ENCODE measurements around the gene PHF21B.

The PHF21B gene

DNA sequence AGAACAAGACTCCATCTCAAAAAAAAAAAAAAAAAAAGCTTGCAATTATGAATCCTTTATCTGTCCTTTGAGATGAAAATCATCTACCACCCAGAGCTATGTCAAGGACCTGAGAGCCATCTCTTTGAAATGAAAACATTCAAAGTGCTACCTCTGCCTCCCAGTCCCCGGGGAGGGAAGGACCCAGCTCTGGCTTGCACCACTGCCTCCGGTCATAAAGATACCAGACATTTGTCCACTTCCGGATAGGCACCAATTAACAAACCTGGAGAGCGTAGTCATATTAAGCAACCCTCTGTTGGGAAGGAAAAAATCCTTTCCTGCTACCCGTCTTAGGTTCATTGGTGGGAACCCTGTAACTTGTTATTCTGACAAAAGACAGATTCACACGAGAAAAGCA lies 158.9 kb downstream of the PHF21B start:
- H3K27ac ChIP-seq: no peak overlapping the region
- TF ChIP-seq, protein P1, sequence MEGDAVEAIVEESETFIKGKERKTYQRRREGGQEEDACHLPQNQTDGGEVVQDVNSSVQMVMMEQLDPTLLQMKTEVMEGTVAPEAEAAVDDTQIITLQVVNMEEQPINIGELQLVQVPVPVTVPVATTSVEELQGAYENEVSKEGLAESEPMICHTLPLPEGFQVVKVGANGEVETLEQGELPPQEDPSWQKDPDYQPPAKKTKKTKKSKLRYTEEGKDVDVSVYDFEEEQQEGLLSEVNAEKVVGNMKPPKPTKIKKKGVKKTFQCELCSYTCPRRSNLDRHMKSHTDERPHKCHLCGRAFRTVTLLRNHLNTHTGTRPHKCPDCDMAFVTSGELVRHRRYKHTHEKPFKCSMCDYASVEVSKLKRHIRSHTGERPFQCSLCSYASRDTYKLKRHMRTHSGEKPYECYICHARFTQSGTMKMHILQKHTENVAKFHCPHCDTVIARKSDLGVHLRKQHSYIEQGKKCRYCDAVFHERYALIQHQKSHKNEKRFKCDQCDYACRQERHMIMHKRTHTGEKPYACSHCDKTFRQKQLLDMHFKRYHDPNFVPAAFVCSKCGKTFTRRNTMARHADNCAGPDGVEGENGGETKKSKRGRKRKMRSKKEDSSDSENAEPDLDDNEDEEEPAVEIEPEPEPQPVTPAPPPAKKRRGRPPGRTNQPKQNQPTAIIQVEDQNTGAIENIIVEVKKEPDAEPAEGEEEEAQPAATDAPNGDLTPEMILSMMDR (conservative IDR thresholded peaks at IDR 0.05): no peak
- TF ChIP-seq ZFX (IDR thresholded peaks at IDR 0.05): no peak

DNA sequence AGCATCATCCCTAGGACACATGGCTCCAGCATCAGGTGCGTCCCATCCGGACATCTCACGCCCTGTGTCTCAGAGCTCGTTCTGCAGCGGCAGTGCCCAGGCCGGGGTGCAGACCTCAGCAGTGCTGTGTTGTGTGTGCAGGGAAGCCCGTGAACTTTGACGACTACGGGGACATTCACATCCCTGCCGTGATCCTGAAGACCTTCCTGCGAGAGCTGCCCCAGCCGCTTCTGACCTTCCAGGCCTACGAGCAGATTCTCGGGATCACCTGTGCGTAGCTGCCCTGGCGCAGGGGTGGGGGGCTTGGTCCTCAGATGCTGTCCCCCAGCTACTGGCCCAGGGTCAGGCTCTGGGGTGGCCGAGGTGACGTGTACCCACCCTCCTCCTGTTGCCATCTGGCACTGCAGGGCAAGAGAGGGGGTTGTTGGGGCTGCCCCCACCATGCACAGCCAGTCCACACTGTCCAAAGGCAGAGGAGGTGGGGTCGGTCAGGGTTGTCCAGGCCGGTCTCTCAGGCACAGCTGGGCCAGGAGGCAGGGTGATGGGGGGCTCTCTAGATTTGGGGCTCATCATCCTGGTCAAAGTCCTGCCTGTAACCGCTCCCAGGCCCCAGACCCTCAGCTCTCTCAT lies 160.9 kb downstream of the PHF21B start:
- no peak overlapping the region for H3K27ac ChIP-seq
- TF ChIP-seq ZFX (IDR thresholded peaks at IDR 0.05): no peak
- TF ChIP-seq, protein P1 (conservative IDR thresholded peaks at IDR 0.05): no peak

DNA sequence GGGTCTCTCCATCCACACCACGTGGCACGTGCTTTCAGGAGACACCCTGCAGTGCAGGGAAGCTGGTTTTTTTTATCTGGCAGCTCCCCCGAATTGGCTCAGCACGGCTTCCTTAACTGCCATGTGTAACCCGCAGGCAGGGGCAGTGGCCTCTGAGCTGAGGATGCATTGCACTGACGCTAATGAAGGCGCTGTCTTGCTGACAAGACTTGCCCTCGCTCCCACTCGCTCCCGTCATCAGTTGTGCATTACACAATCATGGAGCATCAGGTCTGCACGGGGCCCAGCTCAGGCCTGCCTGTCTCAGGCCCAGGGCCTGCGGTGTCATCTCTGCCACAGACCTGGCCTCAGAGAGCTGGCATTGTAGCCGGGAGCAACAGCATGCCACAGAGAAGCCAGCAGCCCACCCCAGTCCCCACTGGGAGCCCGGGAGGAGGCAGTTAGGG lies 161.5 kb downstream of the PHF21B start:
- TF ChIP-seq ZFX (IDR thresholded peaks at IDR 0.05): no peak
- TF ChIP-seq, protein P1 (conservative IDR thresholded peaks at IDR 0.05): no peak

DNA sequence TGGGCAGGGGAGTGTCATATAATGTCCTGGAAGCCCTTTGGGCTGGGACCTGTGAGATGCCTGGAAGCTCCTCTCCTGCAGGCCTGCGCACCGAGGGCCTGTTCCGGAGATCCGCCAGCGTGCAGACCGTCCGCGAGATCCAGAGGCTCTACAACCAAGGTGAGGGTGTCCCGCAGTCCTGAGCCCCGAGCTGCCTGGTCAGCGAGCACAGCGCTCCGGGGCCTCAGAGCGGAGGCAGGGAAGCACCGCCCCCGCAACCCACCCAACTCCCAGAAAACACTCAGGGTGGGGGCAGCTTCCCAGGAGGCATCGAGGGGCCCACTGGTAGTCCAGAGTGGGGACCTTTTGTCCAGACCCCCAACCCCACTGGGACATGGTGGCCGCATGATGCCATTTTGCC lies 161.9 kb downstream of the PHF21B start:
- TF ChIP-seq, protein P1 (conservative IDR thresholded peaks at IDR 0.05): no peak
- no peak for TF ChIP-seq ZFX (IDR thresholded peaks at IDR 0.05)
- H3K27ac ChIP-seq: no peak overlapping the region

More for the DNA sequence above, 161.5 kb downstream of the PHF21B start:
- no peak overlapping the region for H3K27ac ChIP-seq

DNA sequence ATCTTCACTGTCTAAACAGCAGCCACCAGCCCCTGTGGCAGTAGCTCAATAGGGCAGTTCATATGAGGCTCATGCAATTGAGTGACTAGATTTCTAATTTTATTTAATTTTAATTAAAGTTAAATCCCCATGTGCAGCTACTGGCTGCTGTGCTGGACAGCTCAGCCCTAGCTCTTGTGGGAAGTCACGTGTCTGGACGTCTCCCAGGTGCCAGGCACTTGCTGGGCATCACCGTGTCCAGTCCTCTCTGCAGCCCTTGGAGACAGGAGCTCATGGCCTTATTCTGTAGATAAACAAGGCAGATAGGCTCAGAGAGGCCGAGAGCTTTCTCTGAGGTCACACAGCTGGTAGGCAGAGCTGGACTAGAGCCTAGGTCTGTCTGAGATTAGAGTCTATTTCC lies 162.4 kb downstream of the PHF21B start:
- TF ChIP-seq, protein P1 (conservative IDR thresholded peaks at IDR 0.05): no peak
- TF ChIP-seq ZFX (IDR thresholded peaks at IDR 0.05): no peak
- no peak overlapping the region for H3K27ac ChIP-seq

DNA sequence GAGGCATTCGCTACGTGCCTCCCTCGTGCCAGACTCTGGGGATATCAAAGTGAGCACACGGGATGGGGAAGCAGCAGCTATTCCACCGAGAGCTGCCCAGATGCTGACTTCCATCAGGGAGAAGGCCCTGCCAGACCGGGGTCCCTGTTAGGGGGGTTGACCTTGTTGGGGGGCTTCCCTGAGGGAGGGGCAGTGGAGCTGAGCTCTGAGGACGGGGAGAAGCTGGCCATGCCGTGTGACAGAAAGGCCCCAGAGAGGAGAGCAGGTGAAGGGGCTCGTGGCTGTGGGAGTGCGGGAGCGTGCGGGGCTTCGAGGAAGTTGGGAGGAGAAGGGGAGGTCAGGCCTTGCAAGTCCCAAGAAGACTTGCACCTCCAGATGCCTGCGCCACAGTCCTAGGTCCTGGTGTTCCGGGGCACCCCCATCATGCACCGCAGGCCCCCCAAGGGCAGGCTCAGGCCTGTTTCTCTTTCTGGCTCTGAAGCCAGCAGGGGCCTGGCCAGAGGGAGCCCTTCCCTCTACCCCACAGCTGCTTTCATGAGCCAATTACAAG lies 163.0 kb downstream of the PHF21B start:
- TF ChIP-seq, protein P1 (conservative IDR thresholded peaks at IDR 0.05): no peak
- no peak for TF ChIP-seq ZFX (IDR thresholded peaks at IDR 0.05)
- H3K27ac ChIP-seq: no peak overlapping the region

DNA sequence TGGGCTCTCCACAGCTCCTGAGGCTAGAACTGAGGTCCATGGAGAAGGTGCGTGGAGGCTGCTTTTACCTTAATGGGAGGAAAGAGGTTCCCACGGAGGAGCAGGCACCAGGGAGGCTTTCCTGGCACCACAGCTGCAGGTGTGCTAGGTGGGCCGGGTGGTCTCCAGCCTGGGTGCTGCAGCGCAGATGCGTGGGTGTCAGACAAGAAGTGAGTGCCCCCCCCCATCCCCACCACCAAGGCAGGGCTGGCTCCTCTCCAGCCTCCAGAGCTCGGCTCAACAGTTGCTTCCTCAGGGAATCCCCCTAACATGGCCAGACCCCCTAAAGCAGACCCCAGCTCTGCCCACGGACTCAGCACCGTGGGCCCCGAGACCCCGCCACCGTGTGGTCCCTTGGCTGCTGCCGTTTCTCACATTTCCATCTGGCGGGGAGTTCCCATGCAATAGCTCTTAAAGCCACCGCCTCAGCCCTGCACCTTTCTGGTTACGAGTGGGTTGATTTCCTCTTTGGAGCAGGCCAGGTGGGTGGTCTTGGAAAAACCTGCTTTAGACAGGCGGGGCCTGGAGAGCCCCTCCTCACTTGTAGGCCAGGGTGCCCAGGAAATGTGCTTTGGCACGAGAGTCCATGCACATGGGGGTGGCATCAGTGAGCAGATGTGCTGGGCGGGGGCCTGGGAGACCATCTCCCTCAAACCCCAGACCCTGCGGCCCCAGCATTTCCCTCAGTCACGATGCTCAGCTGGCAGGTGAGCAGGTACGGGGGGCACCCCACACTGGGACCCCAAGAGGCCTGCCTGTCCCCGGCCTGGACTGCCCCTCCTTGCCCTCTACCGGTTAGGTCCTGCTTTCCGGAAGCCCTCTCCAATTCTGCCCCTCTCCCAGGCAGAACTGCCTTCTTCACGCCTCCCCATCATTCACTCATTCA lies 163.7 kb downstream of the PHF21B start:
- TF ChIP-seq, protein P1 (conservative IDR thresholded peaks at IDR 0.05): no peak
- no peak for TF ChIP-seq ZFX (IDR thresholded peaks at IDR 0.05)
- H3K27ac ChIP-seq: no peak overlapping the region
